Natural killer cell (primary cell): ENCODE measurements around the gene CCDC198. TPM values are rescaled to one million over a fixed set of nuclear protein-coding genes. Genes with fewer than 3 reads are reported as not detected.

ENCODE experiments used
- ATAC-seq, 3 donors: fragments of 150-1000 bp in 2 of 3; fragments of 200-7000 bp in 1 of 3; cut with Tn5 transposase; 1 replicate in 1 of 3; 2 replicates in 2 of 3; pipeline ENCODE4 v1.10.0; 2021; ENCODE audit warnings: mild to moderate bottlenecking in 2 of 3, moderate library complexity in 2 of 3
- DNase-seq, 2 donors: peaks; one replicate each; pipeline versions ENCODE4 v3.0.0 to v3.0.0-alpha.2; 2013 to 2021; ENCODE audit warnings: mixed read lengths in 1 of 2
- H3K27ac ChIP-seq: one replicate; pipeline ENCODE4 v1.5.1; 2013; ENCODE audit warnings: mild to moderate bottlenecking, low read length
- H3K27me3 ChIP-seq: one replicate; pipeline ENCODE4 v1.6.1; 2013; ENCODE audit warnings: low read length; ENCODE audit not compliant: control insufficient read depth, insufficient read depth
- H3K36me3 ChIP-seq: one replicate; pipeline ENCODE4 v1.6.1; 2013; ENCODE audit warnings: low read length; ENCODE audit not compliant: control insufficient read depth, insufficient read depth
- H3K4me1 ChIP-seq: one replicate; pipeline ENCODE4 v1.6.1; 2013; ENCODE audit warnings: low read length; ENCODE audit not compliant: control insufficient read depth, insufficient read depth
- H3K4me3 ChIP-seq: one replicate; pipeline ENCODE4 v1.5.1; 2013; ENCODE audit warnings: low read length
- H3K9me3 ChIP-seq: one replicate; pipeline ENCODE4 v1.6.1; 2013; ENCODE audit warnings: low read length; ENCODE audit not compliant: control insufficient read depth, insufficient read depth
- H3K27ac Mint-ChIP-seq, 2 donors: one replicate each; pipeline ENCODE4 v1.8.0; 2022; ENCODE audit warnings: mild to moderate bottlenecking in 2 of 2, mixed read lengths in 2 of 2, moderate library complexity in 1 of 2
- H3K27me3 Mint-ChIP-seq, 2 donors: one replicate each; pipeline ENCODE4 v1.8.0; 2022; ENCODE audit warnings: low read depth in 2 of 2, mixed read lengths in 2 of 2
- H3K36me3 Mint-ChIP-seq: one replicate; pipeline ENCODE4 v1.8.0; 2022; ENCODE audit warnings: mixed read lengths
- H3K4me1 Mint-ChIP-seq, 2 donors: one replicate each; pipeline ENCODE4 v1.8.0; 2022; ENCODE audit warnings: mixed read lengths in 2 of 2
- H3K4me3 Mint-ChIP-seq: one replicate; pipeline ENCODE4 v1.8.0; 2022; ENCODE audit warnings: mild to moderate bottlenecking, moderate library complexity, mixed read lengths
- H3K9me3 Mint-ChIP-seq, 2 donors: one replicate each; pipeline ENCODE4 v1.8.0; 2022; ENCODE audit warnings: mixed read lengths in 2 of 2
- WGBS: methylation state at CpG from one replicate; pipeline ENCODE4 v1.1.7; 2013; ENCODE audit warnings: missing lambda C conversion rate; ENCODE audit not compliant: insufficient coverage; 5-methylcytosine and 5-hydroxymethylcytosine counted together
- intact Hi-C: fragments of 100-400 bp; cut with micrococcal nuclease; formaldehyde crosslinking; loops from one replicate; pipeline ENCODE4 v1.14.2; 2022
- total RNA-seq, 4 donors: library from RNA; stranded (reverse); fragments of 120-200 nt in 1 of 4; gene quantifications; one replicate each; pipeline versions ENCODE4 v1.2.3 to v1.2.4, GENCODE V29; 2013 to 2022
- TF ChIP-seq, protein P1 (sequence below): fragments of 200-600 bp; IDR thresholded peaks from one replicate; pipeline ENCODE4 v1.8.0; 2022; ENCODE audit warnings: antibody characterized with exemption

The CCDC198 gene
- total RNA-seq, 3 donors from 2014 or later (not counting 1 experiment from before 2014, with no cell fraction given) = not detected

DNA sequence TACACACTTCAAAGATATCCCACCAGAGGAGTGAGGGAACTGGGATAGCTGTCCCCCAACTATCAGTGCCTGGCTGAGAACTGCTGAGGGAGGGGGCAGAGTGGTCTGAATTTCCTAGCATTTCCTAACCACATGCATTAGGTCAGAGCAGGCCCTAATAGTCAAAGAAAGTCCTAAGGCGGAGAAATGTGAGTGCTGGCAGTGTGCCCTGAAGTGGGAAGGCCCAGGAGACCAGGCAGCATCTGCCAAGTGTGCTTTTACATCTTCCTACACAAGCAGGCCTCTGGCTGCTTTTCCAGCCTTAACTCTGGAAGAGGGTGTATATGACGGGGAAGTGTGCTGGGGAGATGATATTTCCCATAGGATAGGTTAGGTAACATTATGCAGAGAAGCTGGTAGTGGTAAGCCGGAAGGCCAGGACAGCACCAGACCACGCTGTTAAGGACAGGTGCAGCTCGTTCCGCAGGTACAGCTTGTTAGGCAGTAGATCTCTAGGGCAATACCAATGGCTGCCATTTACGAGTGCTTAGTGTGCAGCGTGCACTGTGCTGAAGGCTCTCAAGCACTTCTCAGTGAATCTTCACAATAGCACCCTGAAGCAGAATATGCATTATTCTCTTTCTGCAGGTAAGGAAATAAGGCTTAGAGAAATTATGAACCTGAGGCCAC is 9.1 kb upstream of the CCDC198 start:
- no peak overlapping the region for H3K27ac Mint-ChIP-seq
- ATAC-seq (no peak), DNase-seq (no peak)
- Histone ChIP-seq H3K36me3 (no peaks in the 10 kb centered on the region), H3K27ac (no peak overlapping the region), H3K27me3 (no peaks in the 10 kb centered on the region), H3K9me3 (no peaks in the 10 kb centered on the region), H3K4me3 (no peak overlapping the region), H3K4me1 (no peaks in the 10 kb centered on the region)
- 87% methylated on average over 8 of the region's 8 CpGs for WGBS
- H3K4me1 Mint-ChIP-seq = no peaks in the 10 kb centered on the region
- TF ChIP-seq, protein P1, sequence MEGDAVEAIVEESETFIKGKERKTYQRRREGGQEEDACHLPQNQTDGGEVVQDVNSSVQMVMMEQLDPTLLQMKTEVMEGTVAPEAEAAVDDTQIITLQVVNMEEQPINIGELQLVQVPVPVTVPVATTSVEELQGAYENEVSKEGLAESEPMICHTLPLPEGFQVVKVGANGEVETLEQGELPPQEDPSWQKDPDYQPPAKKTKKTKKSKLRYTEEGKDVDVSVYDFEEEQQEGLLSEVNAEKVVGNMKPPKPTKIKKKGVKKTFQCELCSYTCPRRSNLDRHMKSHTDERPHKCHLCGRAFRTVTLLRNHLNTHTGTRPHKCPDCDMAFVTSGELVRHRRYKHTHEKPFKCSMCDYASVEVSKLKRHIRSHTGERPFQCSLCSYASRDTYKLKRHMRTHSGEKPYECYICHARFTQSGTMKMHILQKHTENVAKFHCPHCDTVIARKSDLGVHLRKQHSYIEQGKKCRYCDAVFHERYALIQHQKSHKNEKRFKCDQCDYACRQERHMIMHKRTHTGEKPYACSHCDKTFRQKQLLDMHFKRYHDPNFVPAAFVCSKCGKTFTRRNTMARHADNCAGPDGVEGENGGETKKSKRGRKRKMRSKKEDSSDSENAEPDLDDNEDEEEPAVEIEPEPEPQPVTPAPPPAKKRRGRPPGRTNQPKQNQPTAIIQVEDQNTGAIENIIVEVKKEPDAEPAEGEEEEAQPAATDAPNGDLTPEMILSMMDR = no peak
- H3K9me3 Mint-ChIP-seq = peaks cover 0 to 5% of the 10 kb centered on the region in 2 donors
- no peak overlapping the region for H3K4me3 Mint-ChIP-seq
- H3K36me3 Mint-ChIP-seq = no peaks in the 10 kb centered on the region
- H3K27me3 Mint-ChIP-seq = no peaks in the 10 kb centered on the region
- intact Hi-C loops = no loop called here

DNA sequence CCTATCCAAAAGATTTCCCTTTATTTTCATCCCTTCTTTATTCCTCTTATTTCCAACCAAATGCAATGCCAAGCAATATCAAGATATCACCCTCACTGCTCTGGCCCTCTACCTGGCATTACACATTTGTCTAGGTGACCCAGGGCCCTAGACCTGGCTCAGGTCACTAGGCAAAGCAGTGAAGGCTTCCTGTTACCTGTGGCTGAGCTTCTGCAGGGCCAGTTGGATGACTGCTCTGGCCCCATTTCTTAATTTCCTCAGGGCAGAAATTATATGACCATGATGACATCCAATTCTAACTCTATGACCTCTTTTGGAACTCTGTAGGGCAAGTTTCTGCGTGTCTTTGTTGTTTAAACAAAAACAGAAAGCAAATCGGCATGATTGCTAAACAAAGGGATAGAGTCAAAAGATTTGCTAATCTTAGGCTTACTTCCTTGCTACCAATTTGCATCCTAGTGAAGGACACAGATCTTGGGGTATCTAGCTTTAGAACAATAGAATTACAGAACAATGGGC is 7.4 kb upstream of the CCDC198 start:
- no peaks in the 10 kb centered on the region for H3K9me3 ChIP-seq
- H3K4me1 Mint-ChIP-seq = no peaks in the 10 kb centered on the region
- peaks cover 0 to 5% of the 10 kb centered on the region in 2 donors for H3K9me3 Mint-ChIP-seq
- H3K4me3 ChIP-seq = no peak overlapping the region
- intact Hi-C loops = no loop called here
- no peak overlapping the region for H3K27ac ChIP-seq
- no peak overlapping the region for H3K27ac Mint-ChIP-seq
- H3K36me3 Mint-ChIP-seq = no peaks in the 10 kb centered on the region
- H3K4me3 Mint-ChIP-seq = no peak overlapping the region
- H3K4me1 ChIP-seq = no peaks in the 10 kb centered on the region
- H3K36me3 ChIP-seq = no peaks in the 10 kb centered on the region
- no peaks in the 10 kb centered on the region for H3K27me3 ChIP-seq
- DNase-seq = no peak
- TF ChIP-seq, protein P1 = no peak
- no peak for ATAC-seq
- H3K27me3 Mint-ChIP-seq = no peaks in the 10 kb centered on the region
- WGBS = 70% methylated on average over 2 of the region's 2 CpGs

DNA sequence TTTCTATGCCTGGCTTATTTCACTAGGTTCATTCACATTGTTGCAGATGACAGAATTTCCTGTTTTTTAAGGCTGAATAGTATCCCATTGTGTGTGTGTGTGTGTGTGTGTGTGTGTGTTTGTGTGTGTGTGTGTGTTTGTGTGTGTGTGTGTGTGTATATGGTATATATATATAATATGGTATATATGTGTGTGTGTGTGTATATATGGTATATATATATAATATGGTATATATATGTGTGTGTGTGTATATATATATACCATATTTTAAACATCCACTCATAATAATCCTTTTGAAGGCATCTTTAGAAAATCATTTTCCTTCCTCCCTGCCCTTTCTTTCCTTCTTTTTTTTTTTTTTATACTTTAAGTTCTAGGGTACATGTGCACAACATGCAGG is 5.0 kb upstream of the CCDC198 start:
- intact Hi-C loops = no loop called here

More for the DNA sequence above, 5.0 kb upstream of the CCDC198 start:
- Mint-ChIP-seq H3K27me3 (no peaks in the 10 kb centered on the region), H3K9me3 (peaks cover 0 to 3% of the 10 kb centered on the region in 2 donors), H3K4me3 (no peak overlapping the region), H3K36me3 (no peaks in the 10 kb centered on the region), H3K27ac (no peak overlapping the region), H3K4me1 (no peaks in the 10 kb centered on the region)
- no peak for ATAC-seq
- H3K4me3 ChIP-seq = no peak overlapping the region
- no peak for DNase-seq
- H3K9me3 ChIP-seq = no peaks in the 10 kb centered on the region
- TF ChIP-seq, protein P1 = no peak
- H3K36me3 ChIP-seq = no peaks in the 10 kb centered on the region
- no peaks in the 10 kb centered on the region for H3K4me1 ChIP-seq
- no peaks in the 10 kb centered on the region for H3K27me3 ChIP-seq
- no peak overlapping the region for H3K27ac ChIP-seq
